Thyroid gland (tissue), 4 donors: Measurements from ENCODE around the gene TFPI.
"Not testable (repeated sequence)": the region's sequence is repeated elsewhere in the genome, so short reads cannot be mapped to it uniquely, and the experiment has no call there.

Source experiments
- CTCF ChIP-seq, 6 experiments: fragments of 200-600 bp in 3 of 6; fragments of 450-650 bp in 3 of 6; sonication (generic) in 3 of 6; IDR thresholded peaks; one replicate each; pipeline ENCODE4 v1.5.1; 2016 to 2019; ENCODE audit warnings: antibody characterized with exemption in 6 of 6, mild to moderate bottlenecking in 2 of 6, inconsistent platforms in 1 of 6, moderate library complexity in 1 of 6
- POLR2A ChIP-seq, 2 donors: fragments of 450-650 bp; IDR thresholded peaks; one replicate each; pipeline ENCODE4 v1.6.1; 2017; ENCODE audit warnings: antibody characterized with exemption in 2 of 2, mild to moderate bottlenecking in 2 of 2, moderate library complexity in 1 of 2

- not testable (repeated sequence) for TF ChIP-seq POLR2A, CTCF (IDR thresholded peaks at IDR 0.05)
These were observed 37.4 kb downstream of the TFPI start for GRCh38 chr2:187516630-187517510.
